ENCODE measurements around the gene TOR4A. TPM values are rescaled to one million over a fixed set of nuclear protein-coding genes. Genes with fewer than 3 reads are reported as not detected.

Gene TOR4A
- total and polyA plus RNA-seq, 9 of the 15 experiments (the other 6 are each of a cell fraction or from before 2014, with no cell fraction given), result 3.9 to 49.2 (median 8.8) TPM

DNA sequence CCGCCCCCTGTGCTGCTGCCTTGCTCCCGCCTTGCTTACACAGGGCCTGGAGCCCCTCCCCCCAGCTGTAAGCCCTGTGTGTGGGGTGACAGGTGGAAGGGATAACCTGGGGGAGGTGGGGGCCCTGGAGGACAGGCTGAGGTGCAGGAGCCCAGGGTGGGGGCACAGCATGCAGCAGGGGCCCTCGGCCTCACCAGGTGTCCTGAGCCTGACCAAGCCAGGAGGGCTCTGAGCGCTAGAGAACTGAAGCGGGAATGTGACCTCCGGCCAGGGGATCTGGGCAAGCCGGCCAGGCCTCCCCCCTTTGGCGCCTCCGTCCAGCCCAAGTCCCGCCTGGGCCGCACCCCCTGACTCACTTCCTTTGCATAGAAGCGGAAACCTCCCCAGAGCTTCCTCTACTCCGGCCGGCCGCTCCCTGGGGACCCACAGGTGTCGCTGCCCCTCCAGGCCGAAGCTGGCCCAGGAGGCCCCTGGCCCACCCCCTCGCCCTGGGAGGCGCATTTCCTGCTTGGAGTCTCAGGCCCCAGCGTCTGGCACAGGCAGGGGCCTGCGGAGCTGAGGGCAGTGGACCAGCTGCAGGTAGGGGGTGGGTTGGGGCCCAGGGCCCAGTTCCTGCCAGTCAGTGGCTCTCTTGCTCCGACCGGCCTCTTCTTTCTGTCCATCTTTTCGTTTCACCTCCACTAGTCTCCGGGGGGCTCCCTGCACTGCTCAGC, at the start of gene TOR4A (continued):
- TF ChIP-seq, protein P1, sequence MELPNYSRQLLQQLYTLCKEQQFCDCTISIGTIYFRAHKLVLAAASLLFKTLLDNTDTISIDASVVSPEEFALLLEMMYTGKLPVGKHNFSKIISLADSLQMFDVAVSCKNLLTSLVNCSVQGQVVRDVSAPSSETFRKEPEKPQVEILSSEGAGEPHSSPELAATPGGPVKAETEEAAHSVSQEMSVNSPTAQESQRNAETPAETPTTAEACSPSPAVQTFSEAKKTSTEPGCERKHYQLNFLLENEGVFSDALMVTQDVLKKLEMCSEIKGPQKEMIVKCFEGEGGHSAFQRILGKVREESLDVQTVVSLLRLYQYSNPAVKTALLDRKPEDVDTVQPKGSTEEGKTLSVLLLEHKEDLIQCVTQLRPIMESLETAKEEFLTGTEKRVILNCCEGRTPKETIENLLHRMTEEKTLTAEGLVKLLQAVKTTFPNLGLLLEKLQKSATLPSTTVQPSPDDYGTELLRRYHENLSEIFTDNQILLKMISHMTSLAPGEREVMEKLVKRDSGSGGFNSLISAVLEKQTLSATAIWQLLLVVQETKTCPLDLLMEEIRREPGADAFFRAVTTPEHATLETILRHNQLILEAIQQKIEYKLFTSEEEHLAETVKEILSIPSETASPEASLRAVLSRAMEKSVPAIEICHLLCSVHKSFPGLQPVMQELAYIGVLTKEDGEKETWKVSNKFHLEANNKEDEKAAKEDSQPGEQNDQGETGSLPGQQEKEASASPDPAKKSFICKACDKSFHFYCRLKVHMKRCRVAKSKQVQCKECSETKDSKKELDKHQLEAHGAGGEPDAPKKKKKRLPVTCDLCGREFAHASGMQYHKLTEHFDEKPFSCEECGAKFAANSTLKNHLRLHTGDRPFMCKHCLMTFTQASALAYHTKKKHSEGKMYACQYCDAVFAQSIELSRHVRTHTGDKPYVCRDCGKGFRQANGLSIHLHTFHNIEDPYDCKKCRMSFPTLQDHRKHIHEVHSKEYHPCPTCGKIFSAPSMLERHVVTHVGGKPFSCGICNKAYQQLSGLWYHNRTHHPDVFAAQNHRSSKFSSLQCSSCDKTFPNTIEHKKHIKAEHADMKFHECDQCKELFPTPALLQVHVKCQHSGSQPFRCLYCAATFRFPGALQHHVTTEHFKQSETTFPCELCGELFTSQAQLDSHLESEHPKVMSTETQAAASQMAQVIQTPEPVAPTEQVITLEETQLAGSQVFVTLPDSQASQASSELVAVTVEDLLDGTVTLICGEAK (IDR thresholded peaks at IDR 0.05), result peak; percentile 87
- TF ChIP-seq, protein P1 (CRISPR knock-in tag; IDR thresholded peaks at IDR 0.05), result no peak
- TF ChIP-seq EGR1 (conservative IDR thresholded peaks at IDR 0.05), result peak; percentile 1
- no peak for TF ChIP-seq ZNF263 (CRISPR knock-in tag; IDR thresholded peaks at IDR 0.05; ENCODE audit: borderline replicate concordance)
- TF ChIP-seq MYNN (IDR thresholded peaks at IDR 0.05), result peak; percentile 72; the same call in 1 of the 2 replicates
- no peak for TF ChIP-seq MYNN (CRISPR knock-in tag; IDR thresholded peaks at IDR 0.05)
- TF ChIP-seq SNRNP70 (optimal IDR thresholded peaks at IDR 0.05; ENCODE audit: low read depth, low read length), result no peak
- TF ChIP-seq, protein P2, sequence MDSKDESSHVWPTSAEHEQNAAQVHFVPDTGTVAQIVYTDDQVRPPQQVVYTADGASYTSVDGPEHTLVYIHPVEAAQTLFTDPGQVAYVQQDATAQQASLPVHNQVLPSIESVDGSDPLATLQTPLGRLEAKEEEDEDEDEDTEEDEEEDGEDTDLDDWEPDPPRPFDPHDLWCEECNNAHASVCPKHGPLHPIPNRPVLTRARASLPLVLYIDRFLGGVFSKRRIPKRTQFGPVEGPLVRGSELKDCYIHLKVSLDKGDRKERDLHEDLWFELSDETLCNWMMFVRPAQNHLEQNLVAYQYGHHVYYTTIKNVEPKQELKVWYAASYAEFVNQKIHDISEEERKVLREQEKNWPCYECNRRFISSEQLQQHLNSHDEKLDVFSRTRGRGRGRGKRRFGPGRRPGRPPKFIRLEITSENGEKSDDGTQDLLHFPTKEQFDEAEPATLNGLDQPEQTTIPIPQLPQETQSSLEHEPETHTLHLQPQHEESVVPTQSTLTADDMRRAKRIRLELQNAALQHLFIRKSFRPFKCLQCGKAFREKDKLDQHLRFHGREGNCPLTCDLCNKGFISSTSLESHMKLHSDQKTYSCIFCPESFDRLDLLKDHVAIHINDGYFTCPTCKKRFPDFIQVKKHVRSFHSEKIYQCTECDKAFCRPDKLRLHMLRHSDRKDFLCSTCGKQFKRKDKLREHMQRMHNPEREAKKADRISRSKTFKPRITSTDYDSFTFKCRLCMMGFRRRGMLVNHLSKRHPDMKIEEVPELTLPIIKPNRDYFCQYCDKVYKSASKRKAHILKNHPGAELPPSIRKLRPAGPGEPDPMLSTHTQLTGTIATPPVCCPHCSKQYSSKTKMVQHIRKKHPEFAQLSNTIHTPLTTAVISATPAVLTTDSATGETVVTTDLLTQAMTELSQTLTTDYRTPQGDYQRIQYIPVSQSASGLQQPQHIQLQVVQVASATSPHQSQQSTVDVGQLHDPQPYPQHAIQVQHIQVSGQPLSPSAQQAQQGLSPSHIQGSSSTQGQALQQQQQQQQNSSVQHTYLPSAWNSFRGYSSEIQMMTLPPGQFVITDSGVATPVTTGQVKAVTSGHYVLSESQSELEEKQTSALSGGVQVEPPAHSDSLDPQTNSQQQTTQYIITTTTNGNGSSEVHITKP (IDR thresholded peaks at IDR 0.05; ENCODE audit: partially characterized antibody), result peak; percentile 93
- TF ChIP-seq, protein P3, sequence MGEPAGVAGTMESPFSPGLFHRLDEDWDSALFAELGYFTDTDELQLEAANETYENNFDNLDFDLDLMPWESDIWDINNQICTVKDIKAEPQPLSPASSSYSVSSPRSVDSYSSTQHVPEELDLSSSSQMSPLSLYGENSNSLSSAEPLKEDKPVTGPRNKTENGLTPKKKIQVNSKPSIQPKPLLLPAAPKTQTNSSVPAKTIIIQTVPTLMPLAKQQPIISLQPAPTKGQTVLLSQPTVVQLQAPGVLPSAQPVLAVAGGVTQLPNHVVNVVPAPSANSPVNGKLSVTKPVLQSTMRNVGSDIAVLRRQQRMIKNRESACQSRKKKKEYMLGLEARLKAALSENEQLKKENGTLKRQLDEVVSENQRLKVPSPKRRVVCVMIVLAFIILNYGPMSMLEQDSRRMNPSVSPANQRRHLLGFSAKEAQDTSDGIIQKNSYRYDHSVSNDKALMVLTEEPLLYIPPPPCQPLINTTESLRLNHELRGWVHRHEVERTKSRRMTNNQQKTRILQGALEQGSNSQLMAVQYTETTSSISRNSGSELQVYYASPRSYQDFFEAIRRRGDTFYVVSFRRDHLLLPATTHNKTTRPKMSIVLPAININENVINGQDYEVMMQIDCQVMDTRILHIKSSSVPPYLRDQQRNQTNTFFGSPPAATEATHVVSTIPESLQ (CRISPR knock-in tag; IDR thresholded peaks at IDR 0.05), result peak; percentile 42; the same call in 1 of the 2 replicates
- TF ChIP-seq ELF2 (CRISPR knock-in tag; IDR thresholded peaks at IDR 0.05), result 0 out of 2 replicates have a peak, but pooled peaks have one; percentile 14
- TF ChIP-seq TAF9B (IDR thresholded peaks at IDR 0.05; ENCODE audit: partially characterized antibody), result peak; percentile 71
